CD4-positive, alpha-beta T cell (primary cell): ENCODE results near the gene POLR3H. TPM values are rescaled to one million over a fixed set of nuclear protein-coding genes. Genes with fewer than 3 reads are reported as not detected.
A peak's percentile ranks its signal among the peaks of the same experiment; 100 is the strongest.

Experiments
- ATAC-seq: fragments of 200-7000 bp; cut with Tn5 transposase; one replicate; pipeline ENCODE4 v1.10.0; 2022; ENCODE audit warnings: mild to moderate bottlenecking; ENCODE audit not compliant: poor library complexity
- CTCF ChIA-PET: fragments of 350-600 bp; sonication (Branson Sonifier 250); formaldehyde crosslinking; loops from one replicate; lab custom pipeline; 2021; ENCODE audit warnings: antibody characterized with exemption, inconsistent platforms; lab: Charles Lee
- POLR2A ChIA-PET: fragments of 350-600 bp; sonication (Branson Sonifier 250); formaldehyde crosslinking; loops from one replicate; lab custom pipeline; 2021; ENCODE audit warnings: antibody characterized with exemption, inconsistent platforms; lab: Charles Lee
- DNase-seq, 14 experiments: peaks; one replicate each; pipeline ENCODE4 v3.0.0-alpha.2; 2013 to 2020; ENCODE audit warnings: mixed read lengths in 2 of 14
- H3K27ac ChIP-seq, 2 donors: one replicate each; pipeline versions ENCODE4 v1.5.1 to v1.7.0; 2013; ENCODE audit warnings: low read length in 2 of 2, low read depth in 1 of 2, mild to moderate bottlenecking in 1 of 2
- H3K27me3 ChIP-seq, 2 experiments: 1 replicate in 1 of 2; 2 replicates in 1 of 2; pipeline versions ENCODE4 v1.6.1 to v1.7.0; 2013; ENCODE audit warnings: low read length in 2 of 2, control low read depth in 1 of 2, mild to moderate bottlenecking in 1 of 2, moderate library complexity in 1 of 2; ENCODE audit not compliant: insufficient read depth in 2 of 2, control insufficient read depth in 1 of 2
- H3K36me3 ChIP-seq: one replicate; pipeline ENCODE4 v1.6.1; 2013; ENCODE audit warnings: low read length, control low read depth; ENCODE audit not compliant: insufficient read depth
- H3K4me1 ChIP-seq: one replicate; pipeline ENCODE4 v1.6.1; 2013; ENCODE audit warnings: low read length, control low read depth; ENCODE audit not compliant: insufficient read depth
- H3K4me3 ChIP-seq: one replicate; pipeline ENCODE4 v1.5.1; 2013; ENCODE audit warnings: mild to moderate bottlenecking, low read length, moderate library complexity
- H3K9me3 ChIP-seq, 2 experiments: 1 replicate in 1 of 2; 2 replicates in 1 of 2; pipeline versions ENCODE4 v1.6.1 to v1.7.0; 2013; ENCODE audit warnings: low read length in 2 of 2, mild to moderate bottlenecking in 2 of 2, control low read depth in 1 of 2, moderate library complexity in 1 of 2; ENCODE audit not compliant: control insufficient read depth in 1 of 2, insufficient read depth in 1 of 2
- H3K27ac Mint-ChIP-seq: one replicate; pipeline ENCODE4 v1.8.0; 2020; ENCODE audit warnings: mixed read lengths
- H3K27me3 Mint-ChIP-seq: one replicate; pipeline ENCODE4 v1.8.0; 2021; ENCODE audit warnings: mixed read lengths
- H3K36me3 Mint-ChIP-seq: one replicate; pipeline ENCODE4 v1.8.0; 2021; ENCODE audit warnings: low read depth, mixed read lengths
- H3K4me1 Mint-ChIP-seq: one replicate; pipeline ENCODE4 v1.8.0; 2021; ENCODE audit warnings: low read depth, mixed read lengths
- H3K4me3 Mint-ChIP-seq: one replicate; pipeline ENCODE4 v1.8.0; 2020; ENCODE audit warnings: mild to moderate bottlenecking, mixed read lengths
- H3K9me3 Mint-ChIP-seq: one replicate; pipeline ENCODE4 v1.8.0; 2020; ENCODE audit warnings: mixed read lengths
- intact Hi-C, 2 experiments: fragments of 100-400 bp; cut with DNase I in 1 of 2; cut with micrococcal nuclease in 1 of 2; formaldehyde crosslinking; loops; one replicate each; pipeline versions ENCODE4 v1.15.1 to v1.9.0; 2023 to 2025; cut with DNase I, micrococcal nuclease
- total RNA-seq, 174 experiments: library from RNA in 2 of 174; stranded (reverse) in 2 of 174; gene quantifications; one replicate each; pipeline ENCODE4 v1.2.3 and lab custom pipeline; 2021 to 2026
- TF ChIP-seq, protein P1 (sequence below): fragments of 200-600 bp; IDR thresholded peaks from one replicate; pipeline ENCODE4 v1.8.0; 2022; ENCODE audit warnings: antibody characterized with exemption, mild to moderate bottlenecking

The POLR3H gene
- total RNA-seq, 2 experiments from 2014 or later: 13.4 to 17.3 TPM

DNA sequence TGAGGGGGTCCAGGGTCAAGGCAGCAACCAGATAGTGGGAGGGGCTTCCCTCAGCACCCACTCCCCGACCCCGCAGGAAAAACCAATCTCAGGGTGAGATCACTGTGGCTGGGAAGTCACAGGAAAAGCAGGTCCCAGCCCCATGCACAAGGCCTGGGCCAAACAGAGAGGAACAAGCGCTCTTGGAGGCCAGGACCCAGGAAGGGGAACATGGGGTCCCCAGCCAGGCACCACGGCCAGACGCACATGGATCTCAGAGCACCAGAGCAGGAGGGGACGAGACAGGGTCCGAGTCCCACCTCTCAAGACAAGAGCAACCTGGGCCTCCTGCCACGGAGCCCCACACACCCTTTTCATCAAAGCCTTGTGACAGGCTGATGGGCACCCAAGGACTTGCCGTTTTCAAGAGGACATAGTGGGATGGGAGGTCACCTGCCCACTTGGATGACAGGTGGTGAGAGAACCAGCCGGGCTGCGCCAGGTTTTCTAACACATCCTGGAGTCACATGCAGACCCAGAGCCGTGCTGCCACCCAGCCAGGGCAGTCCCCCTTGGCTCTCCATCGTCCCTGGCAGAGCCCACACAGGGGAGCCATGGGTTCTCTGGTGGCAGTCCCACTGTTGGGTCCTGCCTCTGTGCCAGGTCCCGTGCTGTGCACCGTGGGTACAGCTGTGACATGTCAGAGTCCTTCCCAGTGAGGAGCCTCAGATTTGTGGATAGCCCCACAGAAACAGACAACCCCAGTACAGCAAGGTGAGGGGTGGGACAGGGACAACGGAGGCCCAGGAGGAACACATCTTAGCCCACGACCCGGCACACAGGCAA lies 13.2 kb downstream of the POLR3H start:
- H3K4me1 ChIP-seq: peaks cover 17% of the 10 kb centered on the region
- CTCF ChIA-PET: no interaction called here
- H3K27me3 ChIP-seq: no peaks in the 10 kb centered on the region
- Mint-ChIP-seq H3K27ac (no peak overlapping the region), H3K36me3 (peaks cover 48% of the 10 kb centered on the region), H3K4me3 (no peak overlapping the region), H3K27me3 (no peaks in the 10 kb centered on the region), H3K9me3 (no peaks in the 10 kb centered on the region), H3K4me1 (peaks cover 5% of the 10 kb centered on the region)
- H3K4me3 ChIP-seq: no peak overlapping the region
- DNase-seq: no peak
- H3K9me3 ChIP-seq: no peaks in the 10 kb centered on the region
- H3K36me3 ChIP-seq: peaks cover 78% of the 10 kb centered on the region
- TF ChIP-seq, protein P1, sequence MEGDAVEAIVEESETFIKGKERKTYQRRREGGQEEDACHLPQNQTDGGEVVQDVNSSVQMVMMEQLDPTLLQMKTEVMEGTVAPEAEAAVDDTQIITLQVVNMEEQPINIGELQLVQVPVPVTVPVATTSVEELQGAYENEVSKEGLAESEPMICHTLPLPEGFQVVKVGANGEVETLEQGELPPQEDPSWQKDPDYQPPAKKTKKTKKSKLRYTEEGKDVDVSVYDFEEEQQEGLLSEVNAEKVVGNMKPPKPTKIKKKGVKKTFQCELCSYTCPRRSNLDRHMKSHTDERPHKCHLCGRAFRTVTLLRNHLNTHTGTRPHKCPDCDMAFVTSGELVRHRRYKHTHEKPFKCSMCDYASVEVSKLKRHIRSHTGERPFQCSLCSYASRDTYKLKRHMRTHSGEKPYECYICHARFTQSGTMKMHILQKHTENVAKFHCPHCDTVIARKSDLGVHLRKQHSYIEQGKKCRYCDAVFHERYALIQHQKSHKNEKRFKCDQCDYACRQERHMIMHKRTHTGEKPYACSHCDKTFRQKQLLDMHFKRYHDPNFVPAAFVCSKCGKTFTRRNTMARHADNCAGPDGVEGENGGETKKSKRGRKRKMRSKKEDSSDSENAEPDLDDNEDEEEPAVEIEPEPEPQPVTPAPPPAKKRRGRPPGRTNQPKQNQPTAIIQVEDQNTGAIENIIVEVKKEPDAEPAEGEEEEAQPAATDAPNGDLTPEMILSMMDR: no peak
- no peak overlapping the region for H3K27ac ChIP-seq
- no peak for ATAC-seq
- POLR2A ChIA-PET: no interaction called here
- intact Hi-C loops: no loop called here

DNA sequence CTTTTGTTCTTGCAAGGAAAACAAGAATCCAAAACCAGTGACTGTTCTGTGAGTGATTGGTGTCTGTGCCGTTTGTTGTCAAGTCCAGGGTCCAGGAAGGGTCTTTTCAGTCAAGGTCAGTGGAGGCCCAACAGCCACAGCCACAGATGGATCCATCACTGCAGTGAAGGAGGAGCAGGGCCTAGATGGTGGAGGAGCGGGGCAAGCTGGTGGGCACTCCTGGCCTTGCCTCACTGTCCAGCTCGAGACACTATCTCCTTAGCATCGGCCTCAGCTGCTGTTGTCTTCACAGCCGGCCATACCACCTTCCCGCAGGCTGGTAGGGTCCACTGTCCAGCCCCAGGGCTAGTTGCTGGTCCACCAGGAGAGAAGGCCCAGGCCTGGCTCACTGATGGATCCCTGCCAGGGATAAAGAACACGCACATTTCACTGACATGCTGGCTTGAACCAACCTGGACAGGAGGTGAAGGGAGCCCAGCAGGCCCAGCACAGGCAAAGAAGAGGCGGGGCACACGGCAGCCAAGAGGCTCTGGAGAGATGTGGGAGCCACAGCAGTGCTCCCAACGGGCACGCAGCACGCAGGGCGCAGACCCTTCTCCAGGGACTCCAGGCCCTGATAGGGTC lies 15.2 kb downstream of the POLR3H start:
- peak overlapping the region; percentile 7 for H3K27ac Mint-ChIP-seq
- intact Hi-C loops: loop anchor here in 1 of 2 experiments (10.0 kb wide), 1 partner anchor 604 kb away; no protein-coding TSS in a partner anchor

DNA sequence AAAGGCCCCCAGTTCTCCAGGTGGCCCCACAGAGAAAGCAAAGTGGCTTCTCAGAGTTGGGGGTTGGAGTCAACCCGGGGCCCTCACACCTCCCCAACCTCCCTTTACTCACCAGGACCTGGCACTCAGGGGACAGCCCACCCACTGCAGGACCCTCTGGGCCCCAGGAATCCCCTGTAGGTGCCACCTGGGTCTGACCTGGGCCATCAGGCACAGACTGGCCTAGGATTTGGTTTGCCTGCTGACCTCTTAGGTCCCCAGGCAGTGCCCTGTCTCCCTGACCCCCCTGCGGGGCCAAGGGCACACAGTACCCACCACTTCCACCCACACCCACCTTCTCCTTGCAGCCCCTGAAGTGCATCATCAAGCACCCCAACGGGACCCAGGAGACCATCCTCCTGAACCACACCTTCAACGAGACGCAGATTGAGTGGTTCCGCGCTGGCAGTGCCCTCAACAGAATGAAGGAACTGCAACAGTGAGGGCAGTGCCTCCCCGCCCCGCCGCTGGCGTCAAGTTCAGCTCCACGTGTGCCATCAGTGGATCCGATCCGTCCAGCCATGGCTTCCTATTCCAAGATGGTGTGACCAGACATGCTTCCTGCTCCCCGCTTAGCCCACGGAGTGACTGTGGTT lies 16.0 kb downstream of the POLR3H start:
- TF ChIP-seq, protein P1: no peak
- intact Hi-C loops: loop anchor here in 1 of 2 experiments (10.0 kb wide), 1 partner anchor 603 kb away; no protein-coding TSS in a partner anchor
- Mint-ChIP-seq H3K36me3 (peaks cover 58% of the 10 kb centered on the region), H3K9me3 (no peaks in the 10 kb centered on the region), H3K27me3 (no peaks in the 10 kb centered on the region), H3K27ac (peak overlapping the region; percentile 7), H3K4me3 (no peak overlapping the region), H3K4me1 (peaks cover 13% of the 10 kb centered on the region)
- Histone ChIP-seq H3K9me3 (no peaks in the 10 kb centered on the region), H3K36me3 (peaks cover 88% of the 10 kb centered on the region), H3K27me3 (no peaks in the 10 kb centered on the region), H3K4me1 (peaks cover 34% of the 10 kb centered on the region), H3K27ac (no peak overlapping the region), H3K4me3 (no peak overlapping the region)
- ATAC-seq (no peak), DNase-seq (no peak)
- ChIA-PET CTCF (interaction anchor here (3.5 kb wide), 1 partner anchor 125 kb away, joined by 54 read pairs; no protein-coding TSS in a partner anchor), POLR2A (no interaction called here)

More for the DNA sequence above, 15.2 kb downstream of the POLR3H start:
- ChIA-PET CTCF (interaction anchor here (3.5 kb wide), 1 partner anchor 126 kb away, joined by 54 read pairs; no protein-coding TSS in a partner anchor), POLR2A (no interaction called here)
- no peaks in the 10 kb centered on the region for H3K9me3 ChIP-seq
- H3K4me3 ChIP-seq: no peak overlapping the region
- H3K4me1 ChIP-seq: peaks cover 35% of the 10 kb centered on the region
- ATAC-seq (no peak), DNase-seq (no peak)
- TF ChIP-seq, protein P1: no peak
- no peak overlapping the region for H3K4me3 Mint-ChIP-seq
- no peaks in the 10 kb centered on the region for H3K9me3 Mint-ChIP-seq
- H3K36me3 Mint-ChIP-seq: peaks cover 57% of the 10 kb centered on the region
- no peaks in the 10 kb centered on the region for H3K27me3 ChIP-seq
- H3K4me1 Mint-ChIP-seq: peaks cover 16% of the 10 kb centered on the region
- H3K27me3 Mint-ChIP-seq: no peaks in the 10 kb centered on the region
- H3K36me3 ChIP-seq: peaks cover 85% of the 10 kb centered on the region
- no peak overlapping the region for H3K27ac ChIP-seq
